Caco-2 (cell line): ENCODE results near the gene CEP126. TPM values are rescaled to one million over a fixed set of nuclear protein-coding genes. Genes with fewer than 3 reads are reported as not detected.

ENCODE experiments used
- BruUV-seq: library from RNA; stranded (reverse); fragments of 400-500 nt; replicated peaks from 2 replicates; lab custom pipeline; 2021; lab: Mats Ljungman, UMichigan
- CTCF ChIA-PET: fragments of 300-600 bp; sonication (Branson Sonifier 250); formaldehyde crosslinking; loops from one replicate; lab custom pipeline; 2022; ENCODE audit warnings: antibody characterized with exemption; lab: Charles Lee
- POLR2A ChIA-PET: fragments of 300-600 bp; sonication (Branson Sonifier 250); formaldehyde crosslinking; loops from one replicate; lab custom pipeline; 2022; ENCODE audit warnings: antibody characterized with exemption; lab: Charles Lee
- DNase-seq, 2 experiments: peaks; one replicate each; pipeline versions ENCODE4 v3.0.0 to v3.0.0-alpha.2; 2020 to 2022
- H3K27me3 ChIP-seq: replicated peaks from 2 replicates; pipeline ENCODE4 v1.6.0; 2011; ENCODE audit warnings: low read length; ENCODE audit not compliant: control insufficient read depth, insufficient read depth
- H3K36me3 ChIP-seq: 2 replicates; pipeline ENCODE4 v1.5.1; 2011; ENCODE audit warnings: low read length; ENCODE audit not compliant: control insufficient read depth, insufficient read depth
- H3K4me1 ChIP-seq: fragments of 250-450 bp; sonication (Bioruptor Pico); 2 replicates; pipeline ENCODE4 v1.5.1; 2020; ENCODE audit warnings: mild to moderate bottlenecking
- H3K4me3 ChIP-seq: 2 replicates; pipeline ENCODE4 v1.5.1; 2011; ENCODE audit warnings: low read depth, mild to moderate bottlenecking, control low read depth, low read length
- H3K9me3 ChIP-seq: fragments of 250-450 bp; sonication (Bioruptor Pico); 2 replicates; pipeline ENCODE4 v1.5.1; 2020; ENCODE audit warnings: mild to moderate bottlenecking, moderate library complexity
- H3K27ac Mint-ChIP-seq: one replicate; pipeline ENCODE4 v1.8.0; 2022; ENCODE audit warnings: mixed read lengths; ENCODE audit not compliant: unreplicated experiment
- H3K27me3 Mint-ChIP-seq: one replicate; pipeline ENCODE4 v1.8.0; 2022; ENCODE audit warnings: mixed read lengths; ENCODE audit not compliant: insufficient read depth, unreplicated experiment
- H3K36me3 Mint-ChIP-seq: one replicate; pipeline ENCODE4 v1.8.0; 2022; ENCODE audit warnings: mild to moderate bottlenecking, mixed read lengths; ENCODE audit not compliant: insufficient read depth, unreplicated experiment
- H3K4me1 Mint-ChIP-seq: one replicate; pipeline ENCODE4 v1.8.0; 2022; ENCODE audit warnings: low read depth, mixed read lengths; ENCODE audit not compliant: unreplicated experiment
- H3K4me3 Mint-ChIP-seq: one replicate; pipeline ENCODE4 v1.8.0; 2022; ENCODE audit warnings: mild to moderate bottlenecking, moderate library complexity, mixed read lengths; ENCODE audit not compliant: unreplicated experiment
- H3K9me3 Mint-ChIP-seq: one replicate; pipeline ENCODE4 v1.8.0; 2022; ENCODE audit warnings: mixed read lengths; ENCODE audit not compliant: unreplicated experiment
- intact Hi-C: fragments of 100-400 bp; cut with micrococcal nuclease; formaldehyde crosslinking; loops from one replicate; pipeline ENCODE4 v1.10.0; 2022; ENCODE audit not compliant: unreplicated experiment
- total RNA-seq: library from RNA; stranded (reverse); gene quantifications from 2 replicates; pipeline ENCODE4 v1.2.3, GENCODE V29; 2022
- TF ChIP-seq, protein P1 (sequence below), 2 experiments: fragments of 200-600 bp in 1 of 2; IDR thresholded peaks; 1 replicate in 1 of 2; 2 replicates in 1 of 2; pipeline versions ENCODE4 v1.5.1 to v1.8.0; 2011 to 2022; ENCODE audit warnings: antibody characterized with exemption in 1 of 2, control low read depth in 1 of 2, inconsistent platforms in 1 of 2, low read depth in 1 of 2, low read length in 1 of 2, mild to moderate bottlenecking in 1 of 2, moderate library complexity in 1 of 2; ENCODE audit not compliant: insufficient read depth in 1 of 2, severe bottlenecking in 1 of 2, unreplicated experiment in 1 of 2

CEP126 gene
- total RNA-seq, 1 experiment from 2014 or later, result 4.3 TPM

DNA sequence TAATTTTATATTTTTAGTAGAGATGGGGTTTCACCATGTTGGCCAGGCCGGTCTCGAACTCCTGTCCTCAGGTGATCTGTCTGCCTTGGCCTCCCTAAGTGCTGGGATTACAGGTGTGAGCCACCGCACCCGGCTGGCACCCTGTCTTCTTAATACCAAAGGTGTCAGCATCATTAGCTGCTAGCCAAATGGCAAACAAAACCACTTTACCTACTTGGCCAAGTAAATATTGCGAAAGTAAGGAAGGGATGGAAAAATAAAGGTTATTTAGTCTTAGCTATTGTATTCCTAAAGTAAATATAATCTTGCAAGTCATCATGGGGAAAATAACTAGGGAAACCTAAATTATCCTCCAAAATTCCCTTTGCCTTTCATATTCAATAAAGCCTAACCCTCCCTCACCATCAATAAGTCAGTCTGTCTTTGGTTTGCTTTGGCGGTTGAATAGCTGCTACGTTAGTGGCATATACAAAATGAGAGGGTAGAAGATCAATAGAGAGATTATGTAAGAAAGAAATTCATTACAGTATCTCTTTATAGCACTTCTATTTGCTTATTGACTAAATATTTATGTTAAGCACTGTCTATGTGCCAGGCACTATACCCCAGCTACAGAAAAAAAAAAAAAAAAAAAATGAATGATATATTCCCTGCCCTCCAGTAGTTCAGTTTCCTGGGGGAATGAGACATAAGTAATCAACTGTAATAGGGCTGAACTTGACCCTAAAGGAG, 92.2 kb downstream of the CEP126 start:
- Mint-ChIP-seq H3K27me3 (no peaks in the 10 kb centered on the region), H3K9me3 (no peaks in the 10 kb centered on the region), H3K27ac (peak overlapping the region; percentile 68), H3K4me1 (peaks cover 31% of the 10 kb centered on the region), H3K36me3 (no peaks in the 10 kb centered on the region), H3K4me3 (peak overlapping the region; percentile 39)
- intact Hi-C loops, result loop anchor here (1.0 kb wide), 9 partner anchors 20 to 578 kb away; partner anchors contain the start of gene CEP126
- H3K4me1 ChIP-seq, result peaks cover 41% of the 10 kb centered on the region
- H3K27me3 ChIP-seq, result no peaks in the 10 kb centered on the region
- ChIA-PET POLR2A (interaction anchor here (0.5 to 1.4 kb wide), 3 partner anchors 92 to 185 kb away, joined by 4 to 17 read pairs (median 5); partner anchors contain the start of gene CEP126), CTCF (interaction anchor here (0.7 to 4.1 kb wide), 28 partner anchors 9 to 792 kb away, joined by 3 to 141 read pairs (median 8); partner anchors contain the start of gene CEP126)
- no peaks in the 10 kb centered on the region for H3K36me3 ChIP-seq
- H3K9me3 ChIP-seq, result no peaks in the 10 kb centered on the region
- no TSS peak for BruUV-seq
- H3K4me3 ChIP-seq, result no peak overlapping the region
- DNase-seq, result no peak
- TF ChIP-seq, protein P1, sequence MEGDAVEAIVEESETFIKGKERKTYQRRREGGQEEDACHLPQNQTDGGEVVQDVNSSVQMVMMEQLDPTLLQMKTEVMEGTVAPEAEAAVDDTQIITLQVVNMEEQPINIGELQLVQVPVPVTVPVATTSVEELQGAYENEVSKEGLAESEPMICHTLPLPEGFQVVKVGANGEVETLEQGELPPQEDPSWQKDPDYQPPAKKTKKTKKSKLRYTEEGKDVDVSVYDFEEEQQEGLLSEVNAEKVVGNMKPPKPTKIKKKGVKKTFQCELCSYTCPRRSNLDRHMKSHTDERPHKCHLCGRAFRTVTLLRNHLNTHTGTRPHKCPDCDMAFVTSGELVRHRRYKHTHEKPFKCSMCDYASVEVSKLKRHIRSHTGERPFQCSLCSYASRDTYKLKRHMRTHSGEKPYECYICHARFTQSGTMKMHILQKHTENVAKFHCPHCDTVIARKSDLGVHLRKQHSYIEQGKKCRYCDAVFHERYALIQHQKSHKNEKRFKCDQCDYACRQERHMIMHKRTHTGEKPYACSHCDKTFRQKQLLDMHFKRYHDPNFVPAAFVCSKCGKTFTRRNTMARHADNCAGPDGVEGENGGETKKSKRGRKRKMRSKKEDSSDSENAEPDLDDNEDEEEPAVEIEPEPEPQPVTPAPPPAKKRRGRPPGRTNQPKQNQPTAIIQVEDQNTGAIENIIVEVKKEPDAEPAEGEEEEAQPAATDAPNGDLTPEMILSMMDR (IDR thresholded peaks at IDR 0.05; ENCODE audit: insufficient read depth in 1 of 2, low read depth in 1 of 2, low read length in 1 of 2, severe bottlenecking in 1 of 2, unreplicated experiment in 1 of 2), result no peak

DNA sequence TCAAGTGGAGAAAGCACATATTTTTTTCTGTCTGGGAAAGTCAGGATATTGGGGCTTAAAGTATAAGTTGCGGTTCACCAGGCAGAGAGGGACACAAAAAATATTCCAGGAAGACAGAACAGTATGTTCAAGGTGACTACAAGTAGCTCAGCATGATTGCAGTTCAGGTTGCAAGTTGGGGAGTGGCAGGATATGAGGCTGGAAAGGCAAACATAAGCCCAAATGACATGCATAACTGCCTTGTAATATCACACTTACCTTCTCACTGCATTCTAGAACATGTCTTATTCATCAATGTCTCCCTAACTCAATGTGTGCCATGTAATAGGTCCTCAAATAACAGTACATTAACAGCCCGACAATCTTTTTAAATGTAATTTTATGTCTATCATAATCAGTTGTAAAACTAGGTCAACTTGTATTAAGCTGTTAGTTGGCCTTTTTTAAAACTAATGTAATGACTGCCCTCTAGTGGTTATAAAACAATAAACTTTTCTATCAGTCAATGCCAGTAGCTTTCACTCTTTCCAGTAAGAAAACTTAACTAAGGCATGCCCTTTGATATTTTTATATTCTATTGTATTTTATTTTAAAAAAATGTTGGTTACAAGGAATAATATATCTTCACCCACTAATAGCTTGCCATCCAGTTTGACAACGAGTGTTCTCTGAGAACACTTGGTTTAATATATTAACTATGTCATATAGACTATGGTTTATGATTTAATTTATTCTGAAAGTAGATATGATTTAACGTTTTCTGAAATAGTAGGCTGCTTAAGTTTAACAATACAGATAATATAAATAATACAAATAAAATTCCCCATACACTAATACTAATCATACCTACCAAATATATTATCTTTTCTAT, 93.0 kb downstream of the CEP126 start:
- peak overlapping the region; percentile 39 for H3K4me3 Mint-ChIP-seq
- Histone ChIP-seq H3K36me3 (no peaks in the 10 kb centered on the region), H3K9me3 (no peaks in the 10 kb centered on the region), H3K4me3 (no peak overlapping the region), H3K27me3 (no peaks in the 10 kb centered on the region), H3K4me1 (peaks cover 49% of the 10 kb centered on the region)
- CTCF ChIA-PET, result interaction anchor here (0.7 to 4.1 kb wide), 31 partner anchors 9 to 793 kb away, joined by 3 to 141 read pairs (median 6); partner anchors contain the start of gene CEP126
- peak; percentile 73 to 85 for DNase-seq
- peak overlapping the region; percentile 68 for H3K27ac Mint-ChIP-seq
- H3K4me1 Mint-ChIP-seq, result peaks cover 38% of the 10 kb centered on the region
- intact Hi-C loops, result loop anchor here (1.0 kb wide), 9 partner anchors 21 to 579 kb away; partner anchors contain the start of gene CEP126
- no peaks in the 10 kb centered on the region for H3K9me3 Mint-ChIP-seq
- TF ChIP-seq, protein P1 (IDR thresholded peaks at IDR 0.05; ENCODE audit: insufficient read depth in 1 of 2, low read depth in 1 of 2, low read length in 1 of 2, severe bottlenecking in 1 of 2, unreplicated experiment in 1 of 2), result peak; percentile 53 to 91
- no TSS peak for BruUV-seq
- no peaks in the 10 kb centered on the region for H3K27me3 Mint-ChIP-seq
- H3K36me3 Mint-ChIP-seq, result no peaks in the 10 kb centered on the region
- POLR2A ChIA-PET, result interaction anchor here (0.6 to 1.4 kb wide), 3 partner anchors 93 to 147 kb away, joined by 3 to 17 read pairs (median 4); partner anchors contain the start of gene CEP126
